ENCODE results near the gene IQCH. TPM values are rescaled to one million over a fixed set of nuclear protein-coding genes. Genes with fewer than 3 reads are reported as not detected.

IQCH gene
- total and polyA plus RNA-seq, 2 experiments from 2014 or later, result 2.1 to 4.1 TPM

GRCh38 chr15:67543348-67543718 lies 288.7 kb downstream of the IQCH start:
- peak; percentile 51 for DNase-seq
- in situ Hi-C loops (cut with MboI), result no loop called here

GRCh38 chr15:67544475-67544874 lies 289.9 kb downstream of the IQCH start:
- Histone ChIP-seq H3K27ac (no peak overlapping the region), H3K4me3 (no peak overlapping the region), H3K27me3 (replicated peaks; ENCODE audit: insufficient read depth) (no peaks in the 10 kb centered on the region), H3K9me3 (ENCODE audit: low read depth) (no peaks in the 10 kb centered on the region), H3K4me2 (ENCODE audit: unreplicated experiment) (no peak overlapping the region), H3K79me2 (ENCODE audit: insufficient read depth) (peaks cover 16% of the 10 kb centered on the region), H3F3A (ENCODE audit: insufficient read depth) (peaks cover 24% of the 10 kb centered on the region), H3K4me1 (ENCODE audit: insufficient read depth) (peaks cover 27% of the 10 kb centered on the region), H3K9me2 (ENCODE audit: insufficient read depth) (no peaks in the 10 kb centered on the region), H4K20me1 (ENCODE audit: insufficient read depth) (no peaks in the 10 kb centered on the region), H2AFZ (no peak overlapping the region), H3K9ac (no peak overlapping the region), H3K36me3 (ENCODE audit: low read depth) (no peaks in the 10 kb centered on the region)
- WGBS, 2 experiments (ENCODE audit: low coverage in 1 of 2, low lambda C conversion rate in 2 of 2, missing lambda C conversion rate in 2 of 2), result 95 to 96% methylated on average over 3 of the region's 3 CpGs
- TF ChIP-seq EZH2phosphoT487 (IDR thresholded peaks at IDR 0.05; ENCODE audit: insufficient read depth, low read depth) (no peak), EZH2 (IDR thresholded peaks at IDR 0.05; ENCODE audit: insufficient read depth, poor library complexity, severe bottlenecking) (no peak)
- in situ Hi-C loops (cut with MboI), result no loop called here
- DNase-seq, result no peak

More at GRCh38 chr15:67543348-67543718, 288.7 kb downstream of the IQCH start:
- Histone ChIP-seq H3K9me3 (ENCODE audit: low read depth) (no peaks in the 10 kb centered on the region), H3K9me2 (ENCODE audit: insufficient read depth) (no peaks in the 10 kb centered on the region), H3K27ac (no peak overlapping the region), H3K4me1 (ENCODE audit: insufficient read depth) (peaks cover 15% of the 10 kb centered on the region), H2AFZ (peak overlapping the region; percentile 94), H3K4me3 (peak overlapping the region; percentile 85), H3F3A (ENCODE audit: insufficient read depth) (peaks cover 13% of the 10 kb centered on the region), H3K4me2 (ENCODE audit: unreplicated experiment) (peak overlapping the region; percentile 96), H3K36me3 (ENCODE audit: low read depth) (no peaks in the 10 kb centered on the region), H4K20me1 (ENCODE audit: insufficient read depth) (no peaks in the 10 kb centered on the region), H3K27me3 (replicated peaks; ENCODE audit: insufficient read depth) (no peaks in the 10 kb centered on the region), H3K9ac (peak overlapping the region; percentile 83), H3K79me2 (ENCODE audit: insufficient read depth) (peaks cover 16% of the 10 kb centered on the region)
- no peak for TF ChIP-seq EZH2phosphoT487 (IDR thresholded peaks at IDR 0.05; ENCODE audit: insufficient read depth, low read depth)
- 6% methylated on average over 7 of the region's 7 CpGs for WGBS, 2 experiments (ENCODE audit: low coverage in 1 of 2, low lambda C conversion rate in 2 of 2, missing lambda C conversion rate in 2 of 2)

GRCh38 chr15:67545864-67546263 lies 291.3 kb downstream of the IQCH start:
- H3K27me3 ChIP-seq (replicated peaks; ENCODE audit: insufficient read depth), result no peaks in the 10 kb centered on the region
- H3K9ac ChIP-seq, result no peak overlapping the region
- in situ Hi-C loops (cut with MboI), result no loop called here
- no peak overlapping the region for H3K4me3 ChIP-seq
- H3K36me3 ChIP-seq (ENCODE audit: low read depth), result no peaks in the 10 kb centered on the region
- H2AFZ ChIP-seq, result no peak overlapping the region
- H3K9me2 ChIP-seq (ENCODE audit: insufficient read depth), result no peaks in the 10 kb centered on the region
- no peaks in the 10 kb centered on the region for H3K9me3 ChIP-seq (ENCODE audit: low read depth)
- H4K20me1 ChIP-seq (ENCODE audit: insufficient read depth), result no peaks in the 10 kb centered on the region
- H3K4me2 ChIP-seq (ENCODE audit: unreplicated experiment), result no peak overlapping the region
- 87 to 91% methylated on average over 3 of the region's 3 CpGs for WGBS, 2 experiments (ENCODE audit: low coverage in 1 of 2, low lambda C conversion rate in 2 of 2, missing lambda C conversion rate in 2 of 2)
- DNase-seq, result no peak
- H3K27ac ChIP-seq, result no peak overlapping the region
- peaks cover 25% of the 10 kb centered on the region for H3F3A ChIP-seq (ENCODE audit: insufficient read depth)
- peaks cover 16% of the 10 kb centered on the region for H3K79me2 ChIP-seq (ENCODE audit: insufficient read depth)
- TF ChIP-seq EZH2phosphoT487 (IDR thresholded peaks at IDR 0.05; ENCODE audit: insufficient read depth, low read depth) (no peak), EZH2 (IDR thresholded peaks at IDR 0.05; ENCODE audit: insufficient read depth, poor library complexity, severe bottlenecking) (no peak)
- H3K4me1 ChIP-seq (ENCODE audit: insufficient read depth), result peaks cover 27% of the 10 kb centered on the region

GRCh38 chr15:67547064-67547463 lies 292.5 kb downstream of the IQCH start:
- WGBS, 2 experiments (ENCODE audit: low coverage in 1 of 2, low lambda C conversion rate in 2 of 2, missing lambda C conversion rate in 2 of 2), result 92 to 97% methylated on average over 2 of the region's 2 CpGs
- Histone ChIP-seq H3K4me3 (no peak overlapping the region), H3K36me3 (ENCODE audit: low read depth) (no peaks in the 10 kb centered on the region; the same call in 1 of the 2 replicates), H3K9me2 (ENCODE audit: insufficient read depth) (no peaks in the 10 kb centered on the region), H3K4me1 (ENCODE audit: insufficient read depth) (peaks cover 27% of the 10 kb centered on the region), H4K20me1 (ENCODE audit: insufficient read depth) (no peaks in the 10 kb centered on the region), H3K9me3 (ENCODE audit: low read depth) (no peaks in the 10 kb centered on the region), H3K9ac (no peak overlapping the region), H3K27ac (no peak overlapping the region), H3K27me3 (replicated peaks; ENCODE audit: insufficient read depth) (no peaks in the 10 kb centered on the region), H2AFZ (no peak overlapping the region), H3F3A (ENCODE audit: insufficient read depth) (peaks cover 22% of the 10 kb centered on the region), H3K79me2 (ENCODE audit: insufficient read depth) (peaks cover 18% of the 10 kb centered on the region), H3K4me2 (ENCODE audit: unreplicated experiment) (no peak overlapping the region)
- no peak for TF ChIP-seq EZH2phosphoT487 (IDR thresholded peaks at IDR 0.05; ENCODE audit: insufficient read depth, low read depth)
- no peak for TF ChIP-seq EZH2 (IDR thresholded peaks at IDR 0.05; ENCODE audit: insufficient read depth, poor library complexity, severe bottlenecking)
- in situ Hi-C loops (cut with MboI), result no loop called here
- DNase-seq, result no peak

- in situ Hi-C loops (cut with MboI), result no loop called here
- H3K4me3 ChIP-seq, result no peak overlapping the region
- peaks cover 27% of the 10 kb centered on the region for H3K4me1 ChIP-seq (ENCODE audit: insufficient read depth)
- no peak overlapping the region for H2AFZ ChIP-seq
- H3K36me3 ChIP-seq (ENCODE audit: low read depth), result no peaks in the 10 kb centered on the region; the same call in 1 of the 2 replicates
- H3K9ac ChIP-seq, result peak overlapping the region; percentile 30; the same call in 1 of the 2 replicates
- H3K9me3 ChIP-seq (ENCODE audit: low read depth), result no peaks in the 10 kb centered on the region
- peaks cover 17% of the 10 kb centered on the region for H3K79me2 ChIP-seq (ENCODE audit: insufficient read depth)
- H3K4me2 ChIP-seq (ENCODE audit: unreplicated experiment), result peak overlapping the region; percentile 43
- no peak for DNase-seq
- TF ChIP-seq EZH2 (IDR thresholded peaks at IDR 0.05; ENCODE audit: insufficient read depth, poor library complexity, severe bottlenecking) (no peak), EZH2phosphoT487 (IDR thresholded peaks at IDR 0.05; ENCODE audit: insufficient read depth, low read depth) (no peak)
- H3K27me3 ChIP-seq (replicated peaks; ENCODE audit: insufficient read depth), result no peaks in the 10 kb centered on the region
- no peaks in the 10 kb centered on the region for H3K9me2 ChIP-seq (ENCODE audit: insufficient read depth)
- peak overlapping the region; percentile 69 for H3K27ac ChIP-seq
- 46 to 58% methylated on average over 3 of the region's 3 CpGs for WGBS, 2 experiments (ENCODE audit: low coverage in 1 of 2, low lambda C conversion rate in 2 of 2, missing lambda C conversion rate in 2 of 2)
- peaks cover 21% of the 10 kb centered on the region for H3F3A ChIP-seq (ENCODE audit: insufficient read depth)
- H4K20me1 ChIP-seq (ENCODE audit: insufficient read depth), result no peaks in the 10 kb centered on the region
These were observed 293.2 kb downstream of the IQCH start for GRCh38 chr15:67547836-67548235.
